ENCODE data around the gene CAMTA1.

The CAMTA1 gene

GRCh38 chr1:7511381-7511780 is 726.1 kb downstream of the CAMTA1 start:
- DNase-seq: no peak

- DNase-seq: no peak
Observed at GRCh38 chr1:7513081-7513480, 727.8 kb downstream of the CAMTA1 start.

- no peak for DNase-seq
Observed at GRCh38 chr1:7515175-7515574, 729.9 kb downstream of the CAMTA1 start.

- no peak for DNase-seq
Observed at GRCh38 chr1:7515904-7516303, 730.6 kb downstream of the CAMTA1 start.

- DNase-seq: no peak
Observed at GRCh38 chr1:7516341-7516740, 731.1 kb downstream of the CAMTA1 start.

GRCh38 chr1:7516929-7517328 is 731.7 kb downstream of the CAMTA1 start:
- no peak for DNase-seq

- DNase-seq: no peak
Observed at GRCh38 chr1:7517611-7518330, 732.5 kb downstream of the CAMTA1 start.

- no peak for DNase-seq
Observed at GRCh38 chr1:7518411-7518810, 733.2 kb downstream of the CAMTA1 start.

GRCh38 chr1:7519181-7519860 is 734.1 kb downstream of the CAMTA1 start:
- no peak for DNase-seq

GRCh38 chr1:7519861-7520395 is 734.7 kb downstream of the CAMTA1 start:
- no peak for DNase-seq

- DNase-seq: no peak
Observed at GRCh38 chr1:7520496-7520895, 735.2 kb downstream of the CAMTA1 start.

GRCh38 chr1:7524341-7525337 is 739.4 kb downstream of the CAMTA1 start:
- no peak for DNase-seq

GRCh38 chr1:7525338-7526063 is 740.2 kb downstream of the CAMTA1 start:
- no peak for DNase-seq

GRCh38 chr1:7526196-7526866 is 741.1 kb downstream of the CAMTA1 start:
- DNase-seq: no peak

- DNase-seq: no peak
Observed at GRCh38 chr1:7526867-7527732, 741.8 kb downstream of the CAMTA1 start.

- no peak for DNase-seq
Observed at GRCh38 chr1:7527733-7528045, 742.4 kb downstream of the CAMTA1 start.

GRCh38 chr1:7528386-7529198 is 743.3 kb downstream of the CAMTA1 start:
- no peak for DNase-seq

GRCh38 chr1:7529917-7530316 is 744.7 kb downstream of the CAMTA1 start:
- DNase-seq: no peak

- DNase-seq: no peak
Observed at GRCh38 chr1:7531562-7532340, 746.5 kb downstream of the CAMTA1 start.

Data from right forelimb (tissue), 1 donor.